HG02678 (cell line): ENCODE measurements around the gene SHH.

Source experiments
- ATAC-seq: cut with Tn5 transposase; IDR thresholded peaks from one replicate; pipeline ENCODE4 v1.9.1; 2021; ENCODE audit warnings: mild to moderate bottlenecking, moderate library complexity; ENCODE audit not compliant: unreplicated experiment

The SHH gene

GRCh38 chr7:155794196-155794595 is 18.1 kb downstream of the SHH start:
- ATAC-seq = no peak

GRCh38 chr7:155793720-155794119 is 18.5 kb downstream of the SHH start:
- no peak for ATAC-seq

- ATAC-seq = no peak
Observed at GRCh38 chr7:155792999-155793560, 19.2 kb downstream of the SHH start.

GRCh38 chr7:155792315-155792960 is 19.8 kb downstream of the SHH start:
- ATAC-seq = no peak

GRCh38 chr7:155791836-155792235 is 20.4 kb downstream of the SHH start:
- ATAC-seq = no peak

GRCh38 chr7:155791214-155791737 is 21.0 kb downstream of the SHH start:
- no peak for ATAC-seq

GRCh38 chr7:155790666-155791065 is 21.6 kb downstream of the SHH start:
- ATAC-seq = no peak

GRCh38 chr7:155789001-155789725 is 23.1 kb downstream of the SHH start:
- ATAC-seq = no peak

GRCh38 chr7:155788616-155789000 is 23.7 kb downstream of the SHH start:
- ATAC-seq = no peak

- ATAC-seq = no peak
Observed at GRCh38 chr7:155787171-155787851, 25.0 kb downstream of the SHH start.

- ATAC-seq = no peak
Observed at GRCh38 chr7:155786491-155786890, 25.8 kb downstream of the SHH start.

GRCh38 chr7:155785536-155785935 is 26.7 kb downstream of the SHH start:
- no peak for ATAC-seq

GRCh38 chr7:155782466-155782865 is 29.8 kb downstream of the SHH start:
- no peak for ATAC-seq

- ATAC-seq = no peak
Observed at GRCh38 chr7:155781433-155781832, 30.8 kb downstream of the SHH start.

GRCh38 chr7:155780884-155781283 is 31.4 kb downstream of the SHH start:
- ATAC-seq = no peak

- no peak for ATAC-seq
Observed at GRCh38 chr7:155778349-155778748, 33.9 kb downstream of the SHH start.

- ATAC-seq = no peak
Observed at GRCh38 chr7:155776606-155777005, 35.7 kb downstream of the SHH start.

- no peak for ATAC-seq
Observed at GRCh38 chr7:155775691-155776090, 36.6 kb downstream of the SHH start.

GRCh38 chr7:155774947-155775346 is 37.3 kb downstream of the SHH start:
- no peak for ATAC-seq

GRCh38 chr7:155773531-155773930 is 38.7 kb downstream of the SHH start:
- no peak for ATAC-seq

- ATAC-seq = no peak
Observed at GRCh38 chr7:155770241-155770640, 42.0 kb downstream of the SHH start.

GRCh38 chr7:155769701-155770100 is 42.6 kb downstream of the SHH start:
- ATAC-seq = no peak
